SH-SY5Y (cell line): ENCODE measurements around the gene DLGAP4.

Source experiments
- GATA2 ChIP-seq: IDR thresholded peaks from 2 replicates; pipeline ENCODE4 v1.6.1; 2011; ENCODE audit warnings: mild to moderate bottlenecking, low read depth, low read length
- GATA3 ChIP-seq: IDR thresholded peaks from 2 replicates; pipeline ENCODE4 v1.6.1; 2011; ENCODE audit warnings: low read depth, mild to moderate bottlenecking, low read length, moderate library complexity

- TF ChIP-seq GATA2 (no peak), GATA3 (no peak)
These were observed 90.9 kb downstream of the DLGAP4 start for GRCh38 chr20:36396847-36397630.
